HG03095 (cell line): ENCODE data around the gene CD320.

Experiments
- ATAC-seq: cut with Tn5 transposase; IDR thresholded peaks from one replicate; pipeline ENCODE4 v1.9.1; 2021; ENCODE audit warnings: moderate library complexity; ENCODE audit not compliant: unreplicated experiment

CD320 gene

GRCh38 chr19:8255426-8256125, 52.6 kb downstream of the CD320 start:
- ATAC-seq = no peak

DNA sequence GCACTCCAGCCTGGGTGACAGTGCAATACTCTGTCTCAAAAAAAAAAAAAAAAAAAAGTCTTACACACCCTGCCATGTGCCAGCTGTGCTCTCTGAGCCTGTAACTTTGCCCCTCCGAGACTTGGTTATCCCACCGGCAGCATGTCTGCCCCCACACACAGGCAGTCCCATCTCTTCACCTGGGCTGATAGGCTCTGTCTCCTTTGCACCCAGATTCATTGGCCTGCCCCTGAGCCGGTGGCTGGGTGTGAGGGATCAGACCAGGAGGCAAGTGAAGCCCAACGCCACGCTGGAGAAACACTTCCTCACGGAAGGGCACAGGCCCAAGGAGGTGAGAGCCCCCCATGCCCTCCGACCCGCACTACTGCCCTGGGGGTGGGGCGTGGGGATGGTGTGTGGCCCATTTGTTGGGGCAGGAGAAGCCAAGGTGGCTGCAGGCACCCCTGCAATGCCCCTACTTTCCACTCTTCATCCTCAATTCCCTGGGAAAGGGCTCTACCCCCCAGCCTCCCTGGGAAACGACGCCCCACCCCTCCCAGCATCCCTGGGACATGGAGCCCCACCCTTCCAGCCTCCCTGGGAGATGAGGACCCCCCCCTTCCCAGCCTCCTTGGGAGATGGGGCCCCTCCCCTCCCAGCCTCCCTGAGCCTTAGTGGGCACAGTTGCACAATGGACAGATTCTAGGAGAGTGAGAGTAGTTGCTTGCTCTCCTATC, 53.7 kb downstream of the CD320 start:
- no peak for ATAC-seq

DNA sequence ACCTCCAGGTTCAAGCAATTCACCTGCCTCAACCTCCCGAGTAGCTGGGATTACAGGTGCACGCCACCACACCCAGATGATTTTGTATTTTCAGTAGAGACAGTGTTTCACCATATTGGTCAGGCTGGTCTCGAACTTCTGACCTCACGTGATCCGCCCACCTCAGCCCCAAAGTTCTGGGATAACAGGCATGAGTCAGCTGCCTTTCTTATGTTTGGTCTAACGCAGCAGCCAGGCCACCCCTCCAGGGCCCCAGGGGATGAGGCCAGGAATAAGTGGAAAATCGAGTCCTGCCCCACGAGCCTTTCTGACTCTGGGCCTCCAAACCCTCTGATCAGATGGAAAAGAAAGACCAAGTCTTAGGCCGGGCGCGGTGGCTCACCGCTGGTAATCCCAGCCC, 54.5 kb downstream of the CD320 start:
- no peak for ATAC-seq

DNA sequence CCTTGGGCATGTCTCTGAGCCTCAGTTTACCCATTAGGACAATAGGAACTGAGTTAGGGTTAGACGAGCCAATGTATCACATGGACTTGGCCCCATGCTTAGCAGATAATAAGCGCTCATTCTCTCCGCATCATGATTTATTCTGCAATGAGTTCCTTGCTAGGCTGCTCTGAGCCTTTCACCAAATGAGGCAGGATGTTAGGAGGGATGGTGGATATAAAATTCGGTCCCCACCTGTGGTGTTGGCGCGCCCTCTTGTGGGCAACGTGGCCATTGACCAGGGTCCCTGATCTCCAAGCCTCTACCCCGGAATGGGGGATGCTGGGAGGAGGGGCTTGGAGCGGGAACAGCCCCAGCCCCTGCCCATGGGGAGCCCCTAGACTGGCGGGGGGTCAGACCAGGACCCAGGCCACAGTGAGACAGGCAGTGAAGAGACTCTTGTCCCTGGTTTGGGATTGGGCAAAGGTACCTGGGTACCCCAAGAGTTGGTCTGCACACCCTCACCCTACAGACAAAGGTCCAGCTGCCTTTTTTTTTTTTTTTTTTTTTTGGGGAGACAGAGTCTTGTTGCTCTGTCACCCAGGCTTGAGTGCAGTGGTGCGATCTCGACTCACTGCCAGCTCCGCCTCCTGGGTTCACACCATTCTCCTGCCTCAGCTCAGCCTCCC, 55.1 kb downstream of the CD320 start:
- ATAC-seq = no peak
